ENCODE measurements around the gene PPP3CA.

- no peak for TF ChIP-seq POLR2A (IDR thresholded peaks at IDR 0.05)
- no peak for TF ChIP-seq CTCF (IDR thresholded peaks at IDR 0.05)
Measured at GRCh38 chr4:101119141-101119540, 228.2 kb downstream of the PPP3CA start.
